SU-DHL-6 (cell line): ENCODE measurements around the gene ARID5A.
"Not testable (repeated sequence)": the region's sequence is repeated elsewhere in the genome, so short reads cannot be mapped to it uniquely, and the experiment has no call there.

Source experiments
- H2AFZ ChIP-seq: fragments of 200-600 bp; sonication (generic); 2 replicates; pipeline ENCODE4 v1.6.1; 2014; ENCODE audit warnings: low read depth, mild to moderate bottlenecking, moderate library complexity, mixed read lengths, antibody characterized with exemption, low read length; ENCODE audit not compliant: severe bottlenecking
- H3F3A ChIP-seq: fragments of 200-600 bp; shearing (Covaris generic); 2 replicates; pipeline ENCODE4 v1.6.0; 2016; ENCODE audit warnings: antibody characterized with exemption, mild to moderate bottlenecking; ENCODE audit not compliant: insufficient read depth
- H3K27ac ChIP-seq: fragments of 200-600 bp; sonication (generic); 2 replicates; pipeline ENCODE4 v1.5.1; 2016; ENCODE audit warnings: low read depth, mild to moderate bottlenecking, low read length, moderate library complexity, mixed read lengths
- H3K27me3 ChIP-seq: fragments of 200-600 bp; sonication (generic), shearing (Covaris generic); 2 replicates; pipeline ENCODE4 v1.6.0; 2014; ENCODE audit warnings: mild to moderate bottlenecking, low read length
- H3K36me3 ChIP-seq: fragments of 200-600 bp; sonication (generic); 2 replicates; pipeline ENCODE4 v1.6.1; 2014; ENCODE audit warnings: mild to moderate bottlenecking, low read length, mixed read lengths
- H3K4me2 ChIP-seq: fragments of 300-600, 200-600 bp; shearing (Covaris generic), sonication (generic); 2 replicates; pipeline ENCODE4 v1.6.0; 2014; ENCODE audit warnings: low read length, low read depth, mild to moderate bottlenecking; ENCODE audit not compliant: poor library complexity, severe bottlenecking
- H3K4me3 ChIP-seq: fragments of 200-600 bp; sonication (generic); 2 replicates; pipeline ENCODE4 v1.5.1; 2014; ENCODE audit warnings: antibody characterized with exemption, low read length, mild to moderate bottlenecking, mixed read lengths; ENCODE audit not compliant: insufficient read depth, poor library complexity, severe bottlenecking
- H3K79me2 ChIP-seq: fragments of 200-600 bp; sonication (generic); 2 replicates; pipeline ENCODE4 v1.6.1; 2014; ENCODE audit warnings: mild to moderate bottlenecking, low read length, moderate library complexity; ENCODE audit not compliant: insufficient read depth
- H3K9ac ChIP-seq: fragments of 200-600 bp; sonication (generic); 2 replicates; pipeline ENCODE4 v1.7.0; 2014; ENCODE audit warnings: mild to moderate bottlenecking, low read length
- H3K9me2 ChIP-seq: fragments of 200-600 bp; sonication (generic); replicated peaks from 2 replicates; pipeline ENCODE4 v1.6.1; 2014; ENCODE audit warnings: low read length; ENCODE audit not compliant: insufficient read depth
- H3K9me3 ChIP-seq: fragments of 200-600 bp; sonication (generic); 2 replicates; pipeline ENCODE4 v1.6.1; 2014; ENCODE audit warnings: low read length, mixed read lengths; ENCODE audit not compliant: insufficient read depth
- H4K20me1 ChIP-seq: fragments of 200-600 bp; sonication (generic); 2 replicates; pipeline ENCODE4 v1.6.1; 2014; ENCODE audit warnings: low read depth, mild to moderate bottlenecking, antibody characterized with exemption, low read length, moderate library complexity, mixed read lengths
- EZH2phosphoT487 ChIP-seq: fragments of 200-600 bp; sonication (generic), shearing (Covaris generic); conservative IDR thresholded peaks from 2 replicates; pipeline ENCODE4 v1.6.1; 2018; ENCODE audit warnings: mild to moderate bottlenecking, antibody characterized with exemption, low read length, moderate library complexity, mixed read lengths
- TF ChIP-seq, protein P1 (sequence below): fragments of 200-600 bp; sonication (generic); IDR thresholded peaks from one replicate; pipeline ENCODE4 v1.5.1; 2017; ENCODE audit warnings: antibody characterized with exemption, mild to moderate bottlenecking, low read length, moderate library complexity; ENCODE audit not compliant: insufficient read depth, poor library complexity, severe bottlenecking

ARID5A gene

DNA sequence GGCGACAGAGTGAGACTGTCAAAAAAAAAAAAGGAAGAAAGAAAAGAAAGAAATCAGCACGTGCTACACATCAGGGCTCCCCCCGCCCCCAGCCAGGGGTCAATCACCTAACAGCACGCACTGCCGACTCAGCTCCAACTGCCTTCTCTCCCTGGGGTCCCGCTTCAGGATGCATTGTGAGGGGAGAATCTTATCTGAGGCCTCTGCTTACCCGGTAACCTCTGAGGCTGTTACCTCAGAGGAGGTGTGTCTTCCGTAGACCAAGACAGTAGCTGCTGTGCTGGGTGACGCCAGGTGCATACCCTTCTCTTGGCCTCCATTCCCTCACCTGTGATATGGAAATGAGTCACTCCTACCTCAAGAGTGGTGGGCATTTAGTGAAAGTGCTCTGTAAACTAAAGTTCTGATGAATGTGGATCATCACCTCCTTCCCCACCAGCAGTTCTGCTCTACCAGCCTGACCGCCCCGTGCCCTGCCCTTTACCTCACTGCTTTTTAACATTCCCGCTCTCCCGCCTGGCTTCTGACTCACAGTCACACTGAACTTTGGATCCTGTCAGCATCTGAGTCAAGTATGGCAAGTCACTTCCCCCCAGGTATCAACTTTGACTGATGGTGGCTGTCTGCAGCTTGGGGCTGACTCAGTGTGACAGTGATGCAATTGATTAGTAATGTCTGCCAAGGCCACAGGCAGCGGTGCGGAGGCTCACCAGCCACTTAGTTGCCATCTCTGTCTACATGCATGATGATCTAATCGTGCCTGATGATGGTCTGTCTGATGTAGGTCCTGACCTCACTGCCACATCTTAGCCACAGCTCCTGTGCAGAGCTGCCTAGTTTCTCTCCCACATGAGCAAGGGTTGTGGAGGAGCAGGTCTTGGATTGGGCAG lies 20.1 kb downstream of the ARID5A start:
- Histone ChIP-seq H3K9me3 (no peaks in the 10 kb centered on the region), H3K4me3 (no peak overlapping the region), H3K9ac (no peak overlapping the region), H2AFZ (no peak overlapping the region), H3K36me3 (no peaks in the 10 kb centered on the region), H3K4me2 (no peak overlapping the region), H3K9me2 (no peaks in the 10 kb centered on the region), H3K79me2 (no peaks in the 10 kb centered on the region), H3K27me3 (no peaks in the 10 kb centered on the region), H4K20me1 (no peaks in the 10 kb centered on the region), H3F3A (no peaks in the 10 kb centered on the region), H3K27ac (no peak overlapping the region)
- no peak for TF ChIP-seq EZH2phosphoT487
- TF ChIP-seq, protein P1, sequence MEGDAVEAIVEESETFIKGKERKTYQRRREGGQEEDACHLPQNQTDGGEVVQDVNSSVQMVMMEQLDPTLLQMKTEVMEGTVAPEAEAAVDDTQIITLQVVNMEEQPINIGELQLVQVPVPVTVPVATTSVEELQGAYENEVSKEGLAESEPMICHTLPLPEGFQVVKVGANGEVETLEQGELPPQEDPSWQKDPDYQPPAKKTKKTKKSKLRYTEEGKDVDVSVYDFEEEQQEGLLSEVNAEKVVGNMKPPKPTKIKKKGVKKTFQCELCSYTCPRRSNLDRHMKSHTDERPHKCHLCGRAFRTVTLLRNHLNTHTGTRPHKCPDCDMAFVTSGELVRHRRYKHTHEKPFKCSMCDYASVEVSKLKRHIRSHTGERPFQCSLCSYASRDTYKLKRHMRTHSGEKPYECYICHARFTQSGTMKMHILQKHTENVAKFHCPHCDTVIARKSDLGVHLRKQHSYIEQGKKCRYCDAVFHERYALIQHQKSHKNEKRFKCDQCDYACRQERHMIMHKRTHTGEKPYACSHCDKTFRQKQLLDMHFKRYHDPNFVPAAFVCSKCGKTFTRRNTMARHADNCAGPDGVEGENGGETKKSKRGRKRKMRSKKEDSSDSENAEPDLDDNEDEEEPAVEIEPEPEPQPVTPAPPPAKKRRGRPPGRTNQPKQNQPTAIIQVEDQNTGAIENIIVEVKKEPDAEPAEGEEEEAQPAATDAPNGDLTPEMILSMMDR, result no peak

DNA sequence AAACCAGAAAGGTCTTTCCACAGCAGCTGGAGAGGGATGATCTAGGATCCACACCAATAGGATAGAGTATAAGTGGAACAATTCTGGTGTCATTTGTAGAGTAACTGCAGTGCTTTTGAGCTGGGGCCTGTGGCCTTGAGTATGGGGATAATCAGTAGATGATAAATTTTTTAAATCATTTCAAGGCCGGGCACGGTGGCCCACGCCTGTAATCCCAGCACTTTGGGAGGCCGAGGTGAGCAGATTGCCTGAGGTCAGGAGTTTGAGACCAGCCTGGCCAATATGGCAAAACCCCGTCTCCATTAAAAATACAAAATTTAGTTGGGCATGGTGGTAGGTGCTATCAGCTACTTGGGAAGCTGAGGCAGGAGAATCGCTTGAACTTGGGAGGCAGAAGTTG lies 20.9 kb downstream of the ARID5A start:
- H3K27ac ChIP-seq, H3K27me3 ChIP-seq, H4K20me1 ChIP-seq, H3K9ac ChIP-seq, H3K9me3 ChIP-seq, H3K9me2 ChIP-seq, H2AFZ ChIP-seq, H3K4me2 ChIP-seq, H3K4me3 ChIP-seq, H3K79me2 ChIP-seq, H3F3A ChIP-seq, H3K36me3 ChIP-seq: not testable (repeated sequence)

DNA sequence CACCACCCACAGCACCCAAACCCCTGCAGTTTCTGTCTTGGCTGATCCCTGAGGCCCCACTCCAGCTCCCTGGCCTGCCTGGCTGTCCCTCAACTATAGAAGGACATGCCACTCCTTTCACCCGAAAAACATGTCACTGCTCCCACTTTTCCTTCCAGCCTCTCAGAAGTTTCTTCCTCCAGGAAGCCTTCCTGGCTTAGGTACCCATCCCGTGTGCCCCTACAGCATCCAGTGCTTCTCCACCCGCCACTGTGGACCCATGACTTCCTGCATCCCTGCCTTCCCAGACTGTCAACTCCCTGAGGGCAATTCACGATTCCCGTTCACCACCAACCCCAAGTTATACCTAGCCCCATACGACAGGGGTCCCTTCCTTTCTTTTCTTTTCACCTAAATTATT lies 21.5 kb downstream of the ARID5A start:
- no peak for TF ChIP-seq EZH2phosphoT487
- TF ChIP-seq, protein P1, result no peak
- no peaks in the 10 kb centered on the region for H3K9me2 ChIP-seq
- H3K9ac ChIP-seq, result no peak overlapping the region
- H2AFZ ChIP-seq, result no peak overlapping the region
- no peak overlapping the region for H3K4me2 ChIP-seq
- no peaks in the 10 kb centered on the region for H3K9me3 ChIP-seq
- H3F3A ChIP-seq, result no peaks in the 10 kb centered on the region
- no peaks in the 10 kb centered on the region for H4K20me1 ChIP-seq
- no peaks in the 10 kb centered on the region for H3K36me3 ChIP-seq
- no peaks in the 10 kb centered on the region for H3K79me2 ChIP-seq
- H3K4me3 ChIP-seq, result no peak overlapping the region
- H3K27ac ChIP-seq, result no peak overlapping the region
- no peaks in the 10 kb centered on the region for H3K27me3 ChIP-seq

DNA sequence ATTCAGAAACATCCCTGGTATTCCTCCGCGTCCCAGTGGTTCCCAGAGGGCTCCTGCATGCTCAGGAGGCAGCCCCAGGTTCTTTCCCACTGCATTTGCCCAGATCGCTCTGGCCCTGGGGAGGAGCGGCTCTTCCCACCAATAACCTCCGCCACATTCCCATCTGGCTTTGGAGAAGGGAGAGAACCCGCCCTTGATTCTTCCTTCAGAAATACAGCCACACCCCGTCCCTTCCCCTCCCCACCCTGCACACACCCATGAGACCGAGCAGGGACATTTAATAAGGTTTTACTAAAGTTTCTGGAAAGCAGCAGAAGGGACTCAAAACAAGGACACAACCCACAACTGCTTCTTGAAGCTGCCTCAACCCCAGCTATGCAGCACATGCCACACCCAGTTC lies 21.9 kb downstream of the ARID5A start:
- Histone ChIP-seq H3K27ac (no peak overlapping the region), H3K4me2 (no peak overlapping the region), H3K9me2 (no peaks in the 10 kb centered on the region), H3K9me3 (no peaks in the 10 kb centered on the region), H3K9ac (no peak overlapping the region), H4K20me1 (no peaks in the 10 kb centered on the region), H3K79me2 (no peaks in the 10 kb centered on the region), H3K4me3 (no peak overlapping the region), H3F3A (no peaks in the 10 kb centered on the region), H2AFZ (no peak overlapping the region), H3K27me3 (no peaks in the 10 kb centered on the region), H3K36me3 (no peaks in the 10 kb centered on the region)
- TF ChIP-seq, protein P1, result no peak
- no peak for TF ChIP-seq EZH2phosphoT487
